Measurements from ENCODE around the gene KCP. TPM values are rescaled to one million over a fixed set of nuclear protein-coding genes. Genes with fewer than 3 reads are reported as not detected.

Gene KCP
- total RNA-seq, 2 experiments from 2014 or later: 1.4 to 2.3 TPM

DNA sequence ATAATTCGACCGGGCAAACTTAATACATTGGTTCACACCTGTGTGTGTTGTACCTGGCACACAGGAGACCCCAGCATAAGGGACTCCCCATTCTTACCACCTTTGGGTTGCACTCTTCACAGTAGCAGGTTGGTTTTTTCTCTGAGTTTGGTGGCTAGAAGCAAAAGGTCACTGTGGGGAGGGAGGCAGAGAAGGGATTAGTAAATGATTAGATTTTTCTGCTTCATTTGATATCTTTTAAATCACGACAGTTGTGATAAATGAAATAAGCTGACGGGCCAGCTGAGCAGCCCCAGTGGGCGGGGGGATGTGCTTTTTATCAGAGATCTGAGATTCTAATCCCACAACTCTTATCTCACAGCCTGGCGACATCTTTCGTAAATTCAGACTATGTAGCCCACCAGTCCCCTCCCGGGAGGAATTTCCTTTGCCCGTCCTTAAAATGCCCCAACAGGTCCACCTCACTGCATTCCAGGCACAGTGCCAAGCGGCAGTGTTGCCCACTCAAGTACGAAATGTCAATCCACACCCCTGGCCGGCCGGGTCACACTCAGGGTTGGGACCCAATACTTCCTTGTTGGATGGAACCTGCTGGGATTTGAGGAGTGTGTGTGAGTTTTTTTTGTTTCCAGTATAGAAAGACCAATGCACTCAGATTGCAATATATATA is 10.5 kb upstream of the KCP start:
- TF ChIP-seq, protein P1, sequence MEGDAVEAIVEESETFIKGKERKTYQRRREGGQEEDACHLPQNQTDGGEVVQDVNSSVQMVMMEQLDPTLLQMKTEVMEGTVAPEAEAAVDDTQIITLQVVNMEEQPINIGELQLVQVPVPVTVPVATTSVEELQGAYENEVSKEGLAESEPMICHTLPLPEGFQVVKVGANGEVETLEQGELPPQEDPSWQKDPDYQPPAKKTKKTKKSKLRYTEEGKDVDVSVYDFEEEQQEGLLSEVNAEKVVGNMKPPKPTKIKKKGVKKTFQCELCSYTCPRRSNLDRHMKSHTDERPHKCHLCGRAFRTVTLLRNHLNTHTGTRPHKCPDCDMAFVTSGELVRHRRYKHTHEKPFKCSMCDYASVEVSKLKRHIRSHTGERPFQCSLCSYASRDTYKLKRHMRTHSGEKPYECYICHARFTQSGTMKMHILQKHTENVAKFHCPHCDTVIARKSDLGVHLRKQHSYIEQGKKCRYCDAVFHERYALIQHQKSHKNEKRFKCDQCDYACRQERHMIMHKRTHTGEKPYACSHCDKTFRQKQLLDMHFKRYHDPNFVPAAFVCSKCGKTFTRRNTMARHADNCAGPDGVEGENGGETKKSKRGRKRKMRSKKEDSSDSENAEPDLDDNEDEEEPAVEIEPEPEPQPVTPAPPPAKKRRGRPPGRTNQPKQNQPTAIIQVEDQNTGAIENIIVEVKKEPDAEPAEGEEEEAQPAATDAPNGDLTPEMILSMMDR (conservative IDR thresholded peaks at IDR 0.05; ENCODE audit: low read length): no peak
- TF ChIP-seq EZH2phosphoT487 (IDR thresholded peaks at IDR 0.05; ENCODE audit: borderline replicate concordance, low read depth, low read length): no peak
- no peak for DNase-seq (ENCODE audit: low spot score)
- H2AFZ ChIP-seq (ENCODE audit: low read length): no peak overlapping the region
- no TSS peak for BruUV-seq (replicated peaks)
- POLR2A ChIA-PET: no interaction called here
- H3K79me2 ChIP-seq (ENCODE audit: insufficient read depth, low read depth, low read length): no peaks in the 10 kb centered on the region
- peaks cover 11% of the 10 kb centered on the region for H3K4me1 ChIP-seq (ENCODE audit: insufficient read depth, low read length, poor library complexity, severe bottlenecking)
- intact Hi-C loops (cut with micrococcal nuclease; ENCODE audit: unreplicated experiment): no loop called here
- no peaks in the 10 kb centered on the region for H4K20me1 ChIP-seq (ENCODE audit: insufficient read depth, low read length)
- H3K36me3 ChIP-seq (ENCODE audit: insufficient read depth, low read length): no peaks in the 10 kb centered on the region
- H3K4me3 ChIP-seq (ENCODE audit: low read depth, low read length, poor library complexity, severe bottlenecking): no peak overlapping the region
- no peaks in the 10 kb centered on the region for H3K9me3 ChIP-seq (ENCODE audit: low read length)
- CTCF ChIA-PET (ENCODE audit: unreplicated experiment): no interaction called here
- H3K4me2 ChIP-seq (ENCODE audit: low read length): no peak overlapping the region
- no peak overlapping the region for H3K27ac ChIP-seq (ENCODE audit: low read depth, low read length, poor library complexity, severe bottlenecking)
- H3K9me2 ChIP-seq (ENCODE audit: insufficient read depth, low read length): no peaks in the 10 kb centered on the region

DNA sequence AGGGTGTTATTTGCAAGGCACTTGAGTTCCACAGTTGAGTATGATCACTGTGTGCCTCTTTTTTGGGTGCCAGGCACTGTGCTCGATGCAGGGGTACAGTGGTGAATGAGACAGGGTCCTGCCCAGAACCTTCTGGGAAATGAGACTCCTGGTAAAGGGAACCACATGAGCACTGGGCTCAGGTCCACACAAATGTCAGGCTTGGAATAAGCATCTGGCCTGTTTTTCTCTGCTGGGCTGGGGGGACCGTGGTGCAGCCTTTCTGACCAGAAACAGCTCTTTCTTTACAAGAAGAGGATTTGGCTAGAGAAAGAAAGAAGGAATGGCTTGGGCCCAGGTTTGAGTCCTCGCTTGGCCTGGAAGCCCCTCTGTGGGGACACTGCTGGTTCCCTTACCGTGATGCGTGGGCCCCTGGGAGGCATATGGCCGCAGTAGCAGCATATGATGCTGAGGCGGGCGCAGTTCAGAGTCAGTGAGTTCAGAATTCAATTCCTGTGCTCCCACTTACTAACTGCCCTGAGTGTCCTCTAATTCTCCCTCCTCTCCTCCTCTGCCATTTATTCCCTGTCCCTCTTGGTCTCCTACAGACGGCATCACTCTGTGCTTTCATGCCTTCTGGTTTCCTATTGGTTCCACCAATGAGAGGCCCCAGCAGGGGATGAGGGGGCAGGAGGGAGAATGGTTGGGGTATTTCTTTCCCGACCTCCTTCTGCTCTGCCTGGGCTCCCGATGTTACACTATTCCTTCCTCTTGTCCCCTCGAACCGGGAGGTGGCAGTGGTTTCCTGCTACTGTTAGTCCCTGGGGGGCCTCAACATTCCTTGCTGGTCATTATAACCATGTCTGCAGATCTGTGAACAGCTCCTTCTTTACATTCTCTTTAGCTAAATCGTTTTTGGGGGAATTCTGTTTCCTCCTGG is 9.6 kb upstream of the KCP start:
- Histone ChIP-seq H3K79me2 (ENCODE audit: insufficient read depth, low read depth, low read length) (no peaks in the 10 kb centered on the region), H3K4me3 (ENCODE audit: low read depth, low read length, poor library complexity, severe bottlenecking) (no peak overlapping the region), H3K27ac (ENCODE audit: low read depth, low read length, poor library complexity, severe bottlenecking) (no peak overlapping the region), H3K9me3 (ENCODE audit: low read length) (no peaks in the 10 kb centered on the region), H3K36me3 (ENCODE audit: insufficient read depth, low read length) (no peaks in the 10 kb centered on the region), H3K4me2 (ENCODE audit: low read length) (peak overlapping the region; percentile 42), H3K9me2 (ENCODE audit: insufficient read depth, low read length) (no peaks in the 10 kb centered on the region), H2AFZ (ENCODE audit: low read length) (no peak overlapping the region), H4K20me1 (ENCODE audit: insufficient read depth, low read length) (no peaks in the 10 kb centered on the region), H3K4me1 (ENCODE audit: insufficient read depth, low read length, poor library complexity, severe bottlenecking) (peaks cover 11% of the 10 kb centered on the region)
- BruUV-seq (replicated peaks): no TSS peak
- ChIA-PET CTCF (ENCODE audit: unreplicated experiment) (no interaction called here), POLR2A (interaction anchor here (1.3 kb wide), 1 partner anchor 14 kb away, joined by 6 read pairs; no protein-coding TSS in a partner anchor)
- TF ChIP-seq EZH2phosphoT487 (IDR thresholded peaks at IDR 0.05; ENCODE audit: borderline replicate concordance, low read depth, low read length): no peak
- TF ChIP-seq, protein P1 (conservative IDR thresholded peaks at IDR 0.05; ENCODE audit: low read length): no peak; the same call in 1 of the 2 replicates
- intact Hi-C loops (cut with micrococcal nuclease; ENCODE audit: unreplicated experiment): no loop called here
- DNase-seq (ENCODE audit: low spot score): no peak
